HL-60 (cell line): Measurements from ENCODE around the gene CTNNA2.

Experiments used
- DNase-seq, 2 experiments: peaks; one replicate each; pipeline ENCODE4 v3.0.0-alpha.2; 2010 to 2020; ENCODE audit warnings: low read depth in 1 of 2, low spot score in 1 of 2
- H3K27ac ChIP-seq: fragments of 250-450 bp; sonication (Bioruptor Pico); replicated peaks from 2 replicates; pipeline ENCODE4 v1.5.1; 2020; ENCODE audit warnings: mild to moderate bottlenecking, moderate library complexity
- H3K27me3 ChIP-seq: fragments of 250-450 bp; sonication (Bioruptor Pico); 2 replicates; pipeline ENCODE4 v1.5.1; 2021; ENCODE audit warnings: mild to moderate bottlenecking, moderate library complexity; ENCODE audit not compliant: insufficient read depth, poor library complexity, severe bottlenecking
- H3K4me3 ChIP-seq: replicated peaks from 2 replicates; pipeline ENCODE4 v1.5.1; 2011; ENCODE audit warnings: mild to moderate bottlenecking, control low read depth, low read length; ENCODE audit not compliant: insufficient read depth
- GABPA ChIP-seq: IDR thresholded peaks from 2 replicates; pipeline ENCODE4 v1.6.1; 2012; ENCODE audit warnings: low read depth
- POLR2AphosphoS5 ChIP-seq: IDR thresholded peaks from 2 replicates; pipeline ENCODE4 v1.6.1; 2012; ENCODE audit warnings: low read depth
- SPI1 ChIP-seq: IDR thresholded peaks from 2 replicates; pipeline ENCODE4 v1.6.1; 2012; ENCODE audit warnings: low read depth, mild to moderate bottlenecking, borderline replicate concordance
- TF ChIP-seq, protein P1 (sequence below): IDR thresholded peaks from one replicate; pipeline ENCODE4 v1.5.1; 2011; ENCODE audit warnings: low read length, control low read depth, inconsistent platforms; ENCODE audit not compliant: insufficient read depth
- TF ChIP-seq, protein P2 (sequence below): IDR thresholded peaks from 2 replicates; pipeline ENCODE4 v1.6.1; 2012; ENCODE audit warnings: low read depth; ENCODE audit not compliant: insufficient replicate concordance

Gene CTNNA2

DNA sequence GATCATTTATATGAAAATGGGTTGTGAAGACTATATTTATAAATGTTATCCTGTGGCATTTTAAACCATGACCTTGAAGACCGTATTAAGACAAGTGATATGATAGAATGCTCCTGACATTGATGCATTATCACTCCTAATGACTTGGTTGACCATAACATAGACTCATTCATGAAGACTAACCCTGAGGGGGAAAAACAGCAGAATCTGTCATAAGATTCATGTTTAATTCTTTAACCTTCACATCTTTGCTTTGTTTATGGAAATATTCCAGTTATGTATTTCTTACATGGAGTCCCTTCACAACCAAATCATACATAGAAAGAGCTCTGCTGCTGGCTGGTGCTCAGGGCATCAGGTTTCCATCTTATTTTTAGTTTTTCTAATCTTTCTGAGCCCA is 78.4 kb downstream of the CTNNA2 start:
- Histone ChIP-seq H3K27me3 (no peaks in the 10 kb centered on the region), H3K27ac (no peak overlapping the region), H3K4me3 (no peak overlapping the region)
- no peak for DNase-seq
- TF ChIP-seq, protein P1, sequence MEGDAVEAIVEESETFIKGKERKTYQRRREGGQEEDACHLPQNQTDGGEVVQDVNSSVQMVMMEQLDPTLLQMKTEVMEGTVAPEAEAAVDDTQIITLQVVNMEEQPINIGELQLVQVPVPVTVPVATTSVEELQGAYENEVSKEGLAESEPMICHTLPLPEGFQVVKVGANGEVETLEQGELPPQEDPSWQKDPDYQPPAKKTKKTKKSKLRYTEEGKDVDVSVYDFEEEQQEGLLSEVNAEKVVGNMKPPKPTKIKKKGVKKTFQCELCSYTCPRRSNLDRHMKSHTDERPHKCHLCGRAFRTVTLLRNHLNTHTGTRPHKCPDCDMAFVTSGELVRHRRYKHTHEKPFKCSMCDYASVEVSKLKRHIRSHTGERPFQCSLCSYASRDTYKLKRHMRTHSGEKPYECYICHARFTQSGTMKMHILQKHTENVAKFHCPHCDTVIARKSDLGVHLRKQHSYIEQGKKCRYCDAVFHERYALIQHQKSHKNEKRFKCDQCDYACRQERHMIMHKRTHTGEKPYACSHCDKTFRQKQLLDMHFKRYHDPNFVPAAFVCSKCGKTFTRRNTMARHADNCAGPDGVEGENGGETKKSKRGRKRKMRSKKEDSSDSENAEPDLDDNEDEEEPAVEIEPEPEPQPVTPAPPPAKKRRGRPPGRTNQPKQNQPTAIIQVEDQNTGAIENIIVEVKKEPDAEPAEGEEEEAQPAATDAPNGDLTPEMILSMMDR, result no peak
- TF ChIP-seq POLR2AphosphoS5 (no peak), SPI1 (no peak), GABPA (no peak)
- TF ChIP-seq, protein P2, sequence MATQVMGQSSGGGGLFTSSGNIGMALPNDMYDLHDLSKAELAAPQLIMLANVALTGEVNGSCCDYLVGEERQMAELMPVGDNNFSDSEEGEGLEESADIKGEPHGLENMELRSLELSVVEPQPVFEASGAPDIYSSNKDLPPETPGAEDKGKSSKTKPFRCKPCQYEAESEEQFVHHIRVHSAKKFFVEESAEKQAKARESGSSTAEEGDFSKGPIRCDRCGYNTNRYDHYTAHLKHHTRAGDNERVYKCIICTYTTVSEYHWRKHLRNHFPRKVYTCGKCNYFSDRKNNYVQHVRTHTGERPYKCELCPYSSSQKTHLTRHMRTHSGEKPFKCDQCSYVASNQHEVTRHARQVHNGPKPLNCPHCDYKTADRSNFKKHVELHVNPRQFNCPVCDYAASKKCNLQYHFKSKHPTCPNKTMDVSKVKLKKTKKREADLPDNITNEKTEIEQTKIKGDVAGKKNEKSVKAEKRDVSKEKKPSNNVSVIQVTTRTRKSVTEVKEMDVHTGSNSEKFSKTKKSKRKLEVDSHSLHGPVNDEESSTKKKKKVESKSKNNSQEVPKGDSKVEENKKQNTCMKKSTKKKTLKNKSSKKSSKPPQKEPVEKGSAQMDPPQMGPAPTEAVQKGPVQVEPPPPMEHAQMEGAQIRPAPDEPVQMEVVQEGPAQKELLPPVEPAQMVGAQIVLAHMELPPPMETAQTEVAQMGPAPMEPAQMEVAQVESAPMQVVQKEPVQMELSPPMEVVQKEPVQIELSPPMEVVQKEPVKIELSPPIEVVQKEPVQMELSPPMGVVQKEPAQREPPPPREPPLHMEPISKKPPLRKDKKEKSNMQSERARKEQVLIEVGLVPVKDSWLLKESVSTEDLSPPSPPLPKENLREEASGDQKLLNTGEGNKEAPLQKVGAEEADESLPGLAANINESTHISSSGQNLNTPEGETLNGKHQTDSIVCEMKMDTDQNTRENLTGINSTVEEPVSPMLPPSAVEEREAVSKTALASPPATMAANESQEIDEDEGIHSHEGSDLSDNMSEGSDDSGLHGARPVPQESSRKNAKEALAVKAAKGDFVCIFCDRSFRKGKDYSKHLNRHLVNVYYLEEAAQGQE, result no peak

DNA sequence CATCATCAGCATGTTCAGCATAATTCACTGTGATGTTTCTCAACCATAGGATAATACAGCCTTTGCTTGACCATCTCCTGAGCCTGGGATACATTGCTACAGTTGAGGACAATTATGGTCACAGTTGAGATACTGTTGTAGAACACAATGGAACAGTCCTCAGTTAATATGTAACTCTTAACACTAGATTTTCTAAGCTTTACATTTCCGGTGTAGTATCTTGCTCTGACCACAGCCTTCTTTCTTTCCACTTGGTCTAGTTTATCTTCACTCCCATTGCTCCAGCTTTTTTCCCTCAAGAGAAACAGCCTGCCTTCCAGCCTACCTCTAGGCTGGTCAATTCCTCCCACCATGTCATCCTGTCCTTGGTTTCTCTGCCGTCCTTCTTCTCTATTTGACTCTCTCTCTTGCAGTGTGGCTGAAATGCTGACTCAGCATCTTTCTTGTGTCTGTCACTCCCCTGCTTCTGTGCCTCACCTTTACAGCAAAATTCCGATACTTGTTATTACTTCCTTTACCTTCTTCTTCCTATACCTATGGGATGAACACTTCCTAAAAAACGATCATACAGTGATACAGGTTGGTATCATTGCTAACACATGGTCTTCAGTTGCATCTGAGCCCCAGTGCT is 80.5 kb downstream of the CTNNA2 start:
- TF ChIP-seq, protein P2, result no peak
- TF ChIP-seq, protein P1, result no peak
- H3K27me3 ChIP-seq, result no peaks in the 10 kb centered on the region
- no peak for DNase-seq
- H3K27ac ChIP-seq, result no peak overlapping the region
- H3K4me3 ChIP-seq, result no peak overlapping the region

DNA sequence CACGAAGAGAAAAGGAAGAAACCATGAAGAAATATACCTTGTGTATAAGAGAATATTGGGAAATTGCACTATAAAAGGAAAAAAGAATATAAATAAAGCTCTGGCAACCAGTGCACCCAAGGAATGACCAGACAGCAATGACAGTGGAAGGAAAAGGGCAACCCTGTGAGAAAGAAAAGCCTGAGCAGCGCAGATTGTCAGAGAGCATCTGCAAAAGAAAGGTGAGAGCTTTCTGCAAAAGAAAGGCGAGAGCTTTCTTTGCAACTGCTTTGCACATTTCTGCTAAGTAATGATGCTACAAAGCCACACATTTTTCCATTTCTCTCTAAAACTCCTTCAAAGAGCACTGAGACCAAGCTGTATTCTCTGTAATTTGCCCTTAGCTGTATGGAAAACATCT is 83.6 kb downstream of the CTNNA2 start:
- TF ChIP-seq GABPA (no peak), SPI1 (no peak), POLR2AphosphoS5 (no peak)
- TF ChIP-seq, protein P2, result no peak
- TF ChIP-seq, protein P1, result no peak
- H3K4me3 ChIP-seq, result no peak overlapping the region
- DNase-seq, result no peak
- H3K27me3 ChIP-seq, result no peaks in the 10 kb centered on the region
- no peak overlapping the region for H3K27ac ChIP-seq
